Activated CD8-positive, alpha-beta T cell treated with anti-CD3 and anti-CD28 coated beads for 36 hours (primary cell): ENCODE results near the gene ADARB2. TPM values are rescaled to one million over a fixed set of nuclear protein-coding genes. Genes with fewer than 3 reads are reported as not detected.

ENCODE experiments used
- ATAC-seq: fragments of 200-7000 bp; cut with Tn5 transposase; one replicate; pipeline ENCODE4 v1.10.0; 2021; ENCODE audit warnings: mild to moderate bottlenecking, moderate library complexity
- CTCF ChIA-PET: fragments of 350-600 bp; sonication (Branson Sonifier 250); formaldehyde crosslinking; loops from one replicate; lab custom pipeline; 2021; ENCODE audit warnings: antibody characterized with exemption; lab: Charles Lee
- POLR2A ChIA-PET: fragments of 350-600 bp; sonication (Branson Sonifier 250); formaldehyde crosslinking; loops from one replicate; lab custom pipeline; 2021; ENCODE audit warnings: antibody characterized with exemption; lab: Charles Lee
- DNase-seq: peaks from one replicate; pipeline ENCODE4 v3.0.0-alpha.2; 2020
- H3K27ac Mint-ChIP-seq: one replicate; pipeline ENCODE4 v1.8.0; 2021; ENCODE audit warnings: mild to moderate bottlenecking, mixed read lengths
- H3K27me3 Mint-ChIP-seq: one replicate; pipeline ENCODE4 v1.8.0; 2021; ENCODE audit warnings: mixed read lengths
- H3K36me3 Mint-ChIP-seq: one replicate; pipeline ENCODE4 v1.8.0; 2021; ENCODE audit warnings: low read depth, mixed read lengths
- H3K4me1 Mint-ChIP-seq: one replicate; pipeline ENCODE4 v1.8.0; 2021; ENCODE audit warnings: low read depth, mixed read lengths
- H3K4me3 Mint-ChIP-seq: one replicate; pipeline ENCODE4 v1.8.0; 2021; ENCODE audit warnings: mild to moderate bottlenecking, moderate library complexity, mixed read lengths
- H3K9me3 Mint-ChIP-seq: one replicate; pipeline ENCODE4 v1.8.0; 2021; ENCODE audit warnings: mixed read lengths
- CTCF ChIP-seq: fragments of 200-600 bp; IDR thresholded peaks from one replicate; pipeline ENCODE4 v1.8.0; 2022; ENCODE audit warnings: antibody characterized with exemption, mild to moderate bottlenecking
- intact Hi-C: fragments of 100-400 bp; cut with micrococcal nuclease; formaldehyde crosslinking; loops from one replicate; pipeline ENCODE4 v1.10.0; 2022
- total RNA-seq, 2 experiments: library from RNA; stranded (reverse); gene quantifications; one replicate each; pipeline ENCODE4 v1.2.3, GENCODE V29; 2021

Gene ADARB2
- total RNA-seq, 2 experiments from 2014 or later = 1.3 to 1.6 TPM

- ChIA-PET POLR2A (interaction anchor here (1.0 kb wide), 1 partner anchor 45 kb away, joined by 3 read pairs; no protein-coding TSS in a partner anchor), CTCF (interaction anchor here (0.9 kb wide), 1 partner anchor 45 kb away, joined by 3 read pairs; no protein-coding TSS in a partner anchor)
- Mint-ChIP-seq H3K9me3 (no peaks in the 10 kb centered on the region), H3K4me1 (peaks cover 10% of the 10 kb centered on the region), H3K36me3 (no peaks in the 10 kb centered on the region), H3K27me3 (peaks cover 3% of the 10 kb centered on the region), H3K27ac (no peak overlapping the region), H3K4me3 (no peak overlapping the region)
- no peak for ATAC-seq
- DNase-seq = no peak
- intact Hi-C loops = no loop called here
- TF ChIP-seq CTCF = no peak
Measured at GRCh38 chr10:1154531-1155295, 582.6 kb downstream of the ADARB2 start.

- no peak overlapping the region for H3K4me3 Mint-ChIP-seq
- H3K27ac Mint-ChIP-seq = no peak overlapping the region
- POLR2A ChIA-PET = no interaction called here
- intact Hi-C loops = no loop called here
- CTCF ChIA-PET = interaction anchor here (1.0 kb wide), 1 partner anchor 215 kb away, joined by 3 read pairs; no protein-coding TSS in a partner anchor
- H3K36me3 Mint-ChIP-seq = no peaks in the 10 kb centered on the region
- H3K4me1 Mint-ChIP-seq = peaks cover 15% of the 10 kb centered on the region
- H3K27me3 Mint-ChIP-seq = peaks cover 3% of the 10 kb centered on the region
- ATAC-seq = no peak
- no peaks in the 10 kb centered on the region for H3K9me3 Mint-ChIP-seq
- DNase-seq = no peak
- TF ChIP-seq CTCF = no peak
Measured at GRCh38 chr10:1153805-1154351, 583.4 kb downstream of the ADARB2 start.

GRCh38 chr10:1153251-1153763 lies 584.0 kb downstream of the ADARB2 start:
- H3K4me1 Mint-ChIP-seq = peaks cover 15% of the 10 kb centered on the region
- no peaks in the 10 kb centered on the region for H3K9me3 Mint-ChIP-seq
- intact Hi-C loops = no loop called here
- no peak for TF ChIP-seq CTCF
- no peaks in the 10 kb centered on the region for H3K36me3 Mint-ChIP-seq
- ChIA-PET POLR2A (interaction anchor here (0.8 kb wide), 1 partner anchor 11 kb away, joined by 3 read pairs; no protein-coding TSS in a partner anchor), CTCF (interaction anchor here (1.0 kb wide), 1 partner anchor 216 kb away, joined by 3 read pairs; no protein-coding TSS in a partner anchor)
- ATAC-seq = no peak
- peaks cover 3% of the 10 kb centered on the region for H3K27me3 Mint-ChIP-seq
- no peak overlapping the region for H3K27ac Mint-ChIP-seq
- no peak for DNase-seq
- no peak overlapping the region for H3K4me3 Mint-ChIP-seq

- intact Hi-C loops = no loop called here
- H3K4me3 Mint-ChIP-seq = no peak overlapping the region
Measured at GRCh38 chr10:1152386-1153250, 584.7 kb downstream of the ADARB2 start.

More at GRCh38 chr10:1152386-1153250, 584.7 kb downstream of the ADARB2 start:
- Mint-ChIP-seq H3K27me3 (peaks cover 3% of the 10 kb centered on the region), H3K9me3 (no peaks in the 10 kb centered on the region), H3K27ac (no peak overlapping the region), H3K4me1 (peaks cover 15% of the 10 kb centered on the region), H3K36me3 (no peaks in the 10 kb centered on the region)
- ATAC-seq (no peak), DNase-seq (no peak)
- TF ChIP-seq CTCF = no peak
- ChIA-PET POLR2A (interaction anchor here (0.8 kb wide), 1 partner anchor 11 kb away, joined by 3 read pairs; no protein-coding TSS in a partner anchor), CTCF (interaction anchor here (1.0 kb wide), 1 partner anchor 216 kb away, joined by 3 read pairs; no protein-coding TSS in a partner anchor)
